Activated CD4-positive, alpha-beta T cell treated with anti-CD3 and anti-CD28 coated beads, Interleukin-10, Interleukin-2, amounts not matched to agents 100 ng/mL and 50 ng/mL, durations not matched to agents 16 hours and 8 hours (primary cell): Measurements from ENCODE around the gene ARRB1.
"Not testable (repeated sequence)": the region's sequence is repeated elsewhere in the genome, so short reads cannot be mapped to it uniquely, and the experiment has no call there.

Source experiments
- DNase-seq: peaks from one replicate; pipeline ENCODE4 v3.0.0-alpha.2; 2020

Gene ARRB1

DNA sequence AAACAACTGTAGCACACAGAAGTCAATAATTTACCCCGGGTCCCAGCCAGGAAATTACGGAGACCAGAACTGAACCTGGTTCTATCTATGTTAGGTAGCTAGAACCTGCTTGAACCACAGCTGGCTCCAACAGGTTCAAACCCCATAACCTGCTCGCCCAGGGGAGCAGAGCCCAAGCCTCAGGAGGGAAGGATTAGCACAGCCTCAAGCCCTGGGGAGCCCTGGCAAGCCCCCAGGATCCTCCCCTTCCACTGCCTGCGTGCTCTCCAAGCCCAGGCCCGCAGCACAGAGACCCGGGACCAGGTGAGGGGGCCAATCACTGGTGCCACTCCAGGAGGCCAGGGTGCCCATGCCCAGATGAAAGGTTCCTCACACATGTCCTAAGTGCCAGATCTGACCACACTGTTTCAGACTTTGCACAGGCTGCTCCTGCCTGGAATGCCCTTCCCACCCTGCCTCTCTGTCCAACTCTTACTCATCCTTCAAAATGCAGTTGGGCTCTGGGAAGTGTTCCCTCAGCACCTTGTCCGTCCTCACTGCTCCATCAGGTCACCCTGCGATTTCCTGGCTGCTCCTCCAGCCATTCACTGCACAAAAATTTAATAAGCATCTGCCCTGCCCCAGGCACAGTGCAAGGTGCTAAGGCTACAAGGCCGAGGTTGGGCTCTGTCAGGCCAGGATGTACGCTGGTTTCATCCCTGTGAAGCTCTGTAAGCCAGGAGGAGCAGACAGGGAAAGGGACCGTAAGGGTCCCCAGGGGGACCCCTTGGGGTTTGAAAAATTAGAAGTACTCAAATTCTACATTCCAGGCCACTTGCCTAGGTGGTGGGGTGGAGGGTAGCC, 32.2 kb downstream of the ARRB1 start:
- DNase-seq, result no peak

DNA sequence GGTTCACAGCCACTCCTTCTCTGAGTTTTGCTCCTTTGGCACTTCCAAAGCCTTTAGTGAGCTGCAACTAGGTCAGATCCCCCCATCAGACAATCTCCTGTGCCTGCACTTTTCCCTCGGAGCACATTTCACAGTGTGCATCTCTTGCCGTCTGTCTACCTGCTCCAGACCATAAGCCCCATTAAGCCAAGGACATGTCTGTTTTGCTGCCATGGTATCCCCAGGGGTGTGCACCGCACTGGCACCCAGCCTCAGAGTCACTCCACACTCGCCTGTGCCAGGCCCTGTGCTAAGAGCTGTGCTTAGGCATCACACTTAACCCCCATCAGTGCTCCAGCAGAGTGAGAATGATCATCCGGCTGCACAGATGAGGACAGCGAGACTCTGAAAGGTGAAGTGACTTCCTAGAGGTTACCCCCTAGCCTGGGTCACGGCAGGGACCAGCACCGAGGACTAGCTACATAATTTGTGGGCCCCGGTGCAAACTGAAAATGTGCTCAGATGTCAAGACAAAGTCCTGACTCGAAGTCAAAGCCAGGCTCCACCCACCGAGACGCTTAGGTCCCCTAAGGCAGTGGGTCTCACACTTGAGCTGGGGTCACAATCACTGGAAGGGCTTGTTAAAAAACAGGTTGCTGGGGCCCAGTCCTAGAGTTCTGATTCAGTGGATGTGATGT, 33.9 kb downstream of the ARRB1 start:
- no peak for DNase-seq

DNA sequence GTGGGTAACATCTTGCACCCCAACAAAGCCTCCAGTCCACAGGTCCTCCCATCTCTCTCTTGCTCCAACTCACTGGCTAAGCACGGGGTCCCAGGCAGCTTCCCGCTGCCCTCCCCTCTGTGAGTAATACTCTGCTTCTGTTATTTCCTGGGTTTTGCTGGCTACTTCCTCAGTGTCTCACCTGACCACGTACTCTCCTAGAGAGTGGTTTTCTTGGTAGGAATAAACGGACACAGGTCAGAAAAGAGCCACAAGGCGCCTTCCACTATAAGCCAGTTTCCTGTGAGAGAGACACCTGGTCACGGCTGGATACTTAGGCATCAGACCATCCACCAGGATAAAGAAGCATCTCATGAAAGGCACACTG, 36.0 kb downstream of the ARRB1 start:
- DNase-seq, result no peak

DNA sequence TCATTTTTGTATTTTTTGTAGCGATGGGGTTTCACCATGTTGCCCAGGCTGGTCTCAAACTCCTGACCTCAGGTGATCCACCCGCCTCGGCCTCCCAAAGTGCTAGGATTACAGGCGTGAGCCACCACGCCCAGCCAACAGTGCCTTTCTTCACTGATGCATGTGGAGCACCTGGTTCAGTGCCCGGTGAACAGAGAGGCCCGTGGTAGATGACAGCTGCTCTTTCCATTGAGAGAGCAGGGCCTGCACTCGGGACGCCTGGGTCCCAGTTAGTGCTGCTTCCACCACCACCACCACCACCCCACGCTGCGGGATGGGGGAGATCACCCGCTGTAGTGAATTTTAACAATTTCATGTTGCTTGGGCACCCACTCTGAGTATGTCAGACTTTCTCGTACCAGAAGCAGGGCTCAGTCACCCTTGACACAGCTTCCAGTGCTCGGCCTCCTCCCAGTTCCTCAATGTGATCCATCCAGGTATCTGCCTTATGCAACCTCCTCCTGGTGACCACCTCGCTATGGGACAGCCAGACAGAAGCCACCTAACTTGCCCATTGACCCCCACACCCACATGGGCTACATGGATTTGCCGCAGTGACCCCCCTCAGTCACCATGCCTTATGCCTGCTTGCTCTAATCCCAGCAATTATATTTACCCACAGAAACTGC, 36.6 kb downstream of the ARRB1 start:
- no peak for DNase-seq

DNA sequence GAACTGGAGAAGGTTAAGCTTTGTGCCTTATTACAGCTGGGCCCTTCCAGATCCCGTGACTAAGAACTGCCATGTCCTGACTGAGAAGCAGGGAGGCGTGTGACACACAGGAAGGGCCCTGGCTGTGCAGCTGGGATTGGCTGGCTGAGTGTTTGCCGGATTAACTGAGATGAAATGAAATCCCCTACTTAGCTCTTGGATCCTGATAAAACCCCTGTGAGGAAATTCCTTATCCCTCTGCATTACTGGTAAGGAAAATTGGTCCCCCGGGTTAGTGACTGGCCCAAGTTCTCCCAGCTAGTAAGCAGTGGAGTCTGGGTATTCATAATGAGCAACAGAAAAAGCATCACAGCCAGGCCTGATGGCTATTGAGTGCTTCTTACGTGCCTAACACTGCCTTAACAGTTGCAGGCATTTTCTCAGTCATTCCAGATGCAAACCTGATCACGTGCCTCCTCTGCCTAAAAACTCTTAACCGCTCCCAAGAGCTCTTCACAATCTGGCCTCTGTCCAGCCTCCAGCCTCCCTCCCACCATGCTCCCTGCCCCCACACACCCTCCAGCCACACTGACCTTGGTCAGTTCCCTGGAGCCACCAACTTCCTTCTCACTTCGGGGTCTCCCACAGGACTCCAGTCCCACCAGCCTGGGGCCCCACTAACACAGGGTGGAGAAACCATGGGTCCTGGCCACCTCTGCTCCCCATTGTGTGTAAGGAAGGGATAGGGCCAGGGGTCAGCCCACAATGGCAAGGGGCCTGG, 37.8 kb downstream of the ARRB1 start:
- DNase-seq, result no peak

DNA sequence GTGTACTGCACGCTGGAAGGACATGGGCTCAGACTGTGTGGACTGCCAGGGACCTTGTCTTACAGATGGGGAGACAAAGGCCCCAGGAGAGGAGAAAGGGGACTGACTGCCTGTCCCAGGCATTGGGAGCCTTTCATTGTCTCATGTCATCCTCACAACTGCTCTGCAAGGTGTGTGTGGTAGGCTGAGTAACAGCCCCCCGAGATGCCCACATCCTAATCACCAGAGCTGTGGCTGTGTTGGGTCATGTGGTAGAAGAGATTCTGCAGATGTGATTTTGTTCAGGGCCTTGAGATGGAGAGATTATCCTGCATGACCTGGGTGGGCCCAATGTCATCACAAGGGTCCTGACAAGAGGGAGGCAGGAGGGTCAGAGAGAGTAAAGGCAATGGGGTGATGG, 39.1 kb downstream of the ARRB1 start:
- DNase-seq, result no peak

DNA sequence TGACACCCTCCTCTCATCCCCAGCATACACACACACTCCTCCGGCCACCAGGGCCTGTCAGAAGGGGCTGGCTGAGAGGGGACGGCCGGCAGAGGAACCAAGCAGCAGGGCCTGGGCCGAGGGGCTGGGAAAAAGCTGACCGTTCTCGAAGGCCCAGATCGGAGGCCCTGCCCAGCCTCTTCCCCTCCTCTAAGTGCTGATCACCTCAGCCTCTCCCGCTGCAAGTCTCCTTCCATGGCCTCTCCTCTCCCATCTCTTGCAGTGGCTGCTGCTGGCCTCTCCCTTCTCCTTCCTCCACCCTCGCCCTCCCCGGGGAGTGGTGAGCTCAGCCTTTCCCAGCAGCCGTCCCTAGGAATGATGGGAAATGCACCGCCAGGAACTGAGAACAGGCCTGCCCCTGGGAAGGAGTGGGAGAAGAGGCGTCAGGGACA, 39.6 kb downstream of the ARRB1 start:
- no peak for DNase-seq

DNA sequence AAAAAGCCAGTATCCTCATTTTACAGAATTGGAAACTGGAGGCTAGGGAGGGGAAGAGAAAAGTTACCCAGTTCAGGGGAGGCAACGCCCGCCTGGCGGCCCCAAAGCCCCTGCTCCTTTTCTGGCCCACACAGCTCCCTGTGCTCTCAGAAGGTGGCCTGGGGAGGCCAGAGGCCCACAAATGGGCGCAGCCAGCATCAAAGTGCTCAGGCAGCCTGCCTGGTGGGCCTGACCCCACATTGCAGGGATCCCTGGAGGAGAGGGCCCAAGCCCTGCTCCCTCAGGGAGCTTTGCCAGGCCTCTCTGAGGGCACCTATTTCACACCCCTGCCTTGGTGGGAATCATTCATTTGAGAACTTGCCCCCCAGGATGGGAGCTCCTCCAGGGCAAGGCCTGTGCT, 42.5 kb downstream of the ARRB1 start:
- DNase-seq, result no peak

DNA sequence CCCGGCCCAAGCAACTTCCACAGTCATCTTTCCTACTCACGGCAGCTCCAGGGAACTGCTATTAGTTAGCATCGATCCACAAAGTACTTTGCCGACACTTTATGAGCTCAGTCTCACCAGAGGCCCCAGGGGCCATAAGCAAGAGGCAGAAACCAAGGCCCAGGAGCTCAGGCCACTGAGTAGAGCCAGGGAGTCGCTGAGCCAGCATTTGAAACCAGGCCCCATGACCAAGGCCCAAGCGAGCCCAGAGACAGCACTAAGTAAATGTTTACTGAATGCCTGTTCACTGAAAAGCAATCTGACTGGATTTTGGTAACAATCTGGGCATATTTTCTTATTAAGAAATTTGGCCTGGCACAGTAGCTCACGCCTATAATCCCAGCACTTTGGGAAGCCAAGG, 43.3 kb downstream of the ARRB1 start:
- DNase-seq, result no peak

DNA sequence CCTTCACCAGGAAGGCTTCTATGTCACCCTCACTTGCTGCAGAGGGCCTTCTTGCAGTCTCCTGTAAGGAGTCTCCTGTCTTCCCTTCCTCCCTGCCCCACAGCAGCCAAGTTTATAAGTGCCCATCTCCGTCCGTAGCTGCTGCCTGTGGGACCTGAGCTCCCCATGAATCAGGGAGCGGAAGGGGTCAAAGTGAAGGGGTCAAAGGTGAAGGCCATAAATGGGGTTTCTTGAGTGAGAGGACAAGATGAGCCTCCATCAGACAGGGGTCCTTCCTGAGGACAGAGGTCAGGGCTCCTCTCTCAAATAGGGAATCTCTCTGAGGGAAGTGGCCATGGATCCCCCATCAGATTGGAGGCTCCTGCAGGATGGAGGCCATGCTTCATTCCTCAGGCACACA, 44.4 kb downstream of the ARRB1 start:
- DNase-seq, result no peak

DNA sequence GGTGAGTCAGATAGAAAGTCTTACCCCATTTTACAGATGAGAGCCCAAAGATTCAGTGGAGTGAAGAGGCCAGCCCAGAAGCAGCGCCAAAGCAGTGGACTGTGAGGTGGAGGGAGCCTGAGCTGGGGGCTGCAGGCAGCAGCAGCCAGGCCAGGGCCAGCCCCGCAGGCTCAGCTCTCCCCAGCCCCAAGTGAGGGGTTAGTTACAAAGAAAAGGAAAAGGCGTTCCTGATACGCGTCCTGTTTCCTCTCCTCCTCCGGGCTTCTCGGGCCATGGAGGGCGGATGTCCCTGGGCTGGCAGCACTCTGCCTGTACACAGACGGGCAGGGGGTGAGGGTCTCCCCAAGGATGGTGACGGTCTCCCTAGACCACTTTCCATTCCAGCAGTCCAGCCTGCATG, 44.9 kb downstream of the ARRB1 start:
- DNase-seq, result no peak

DNA sequence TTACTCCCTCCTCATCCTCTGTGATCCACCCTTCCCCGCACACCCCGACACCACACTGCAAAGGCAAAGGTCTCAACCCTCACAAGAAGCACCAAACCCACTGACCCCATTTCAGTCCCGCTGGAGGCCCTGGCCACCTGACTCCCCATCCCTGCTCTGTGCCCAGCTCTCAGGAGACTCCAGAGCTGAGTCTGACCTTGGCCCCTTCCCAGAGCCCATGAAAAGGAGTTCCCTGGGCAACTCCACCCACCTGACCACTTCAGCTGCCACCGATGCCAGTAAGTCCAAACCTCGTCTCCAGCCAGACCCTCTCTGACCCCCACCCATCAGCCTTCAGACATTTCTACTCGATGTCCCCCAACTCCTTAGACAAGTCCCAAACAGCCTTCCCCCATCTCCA, 45.5 kb downstream of the ARRB1 start:
- DNase-seq, result no peak

DNA sequence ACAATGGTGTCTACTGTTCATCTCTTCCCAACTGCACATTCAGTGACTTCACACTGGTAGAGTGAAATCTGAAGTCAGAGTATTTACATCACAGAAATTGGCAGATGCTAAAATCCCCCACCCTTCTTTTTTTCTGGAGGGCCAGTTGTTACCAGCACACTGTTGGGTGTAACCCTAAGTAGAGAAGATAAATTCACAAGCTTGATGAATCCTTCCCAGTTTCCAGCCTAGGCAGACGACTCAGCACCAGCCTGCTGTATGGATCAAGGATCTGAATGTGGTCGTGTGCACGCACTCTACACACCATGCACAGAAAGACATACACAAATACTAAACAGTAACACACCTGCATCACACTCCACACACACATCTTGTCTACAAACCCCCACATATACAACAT, 46.0 kb downstream of the ARRB1 start:
- no peak for DNase-seq

DNA sequence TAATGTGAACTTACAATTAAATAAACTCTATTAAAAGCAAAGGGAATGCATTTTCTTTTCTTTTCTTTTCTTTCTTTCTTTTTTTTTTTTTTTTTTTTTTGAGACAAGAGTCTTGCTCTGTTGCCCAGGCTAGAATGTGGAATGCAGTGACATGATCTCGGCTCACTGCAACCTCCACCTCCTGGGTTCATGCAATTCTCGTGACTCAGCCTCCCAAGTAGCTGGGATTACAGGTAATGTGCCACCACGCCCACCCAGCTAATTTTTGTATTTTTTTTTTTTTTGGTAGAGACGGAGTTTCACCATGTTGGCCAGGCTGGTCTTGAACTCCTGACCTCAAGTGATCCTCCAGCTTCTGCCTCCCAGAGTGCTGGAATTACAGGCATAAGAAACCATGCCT, 46.5 kb downstream of the ARRB1 start:
- not testable (repeated sequence) for DNase-seq

DNA sequence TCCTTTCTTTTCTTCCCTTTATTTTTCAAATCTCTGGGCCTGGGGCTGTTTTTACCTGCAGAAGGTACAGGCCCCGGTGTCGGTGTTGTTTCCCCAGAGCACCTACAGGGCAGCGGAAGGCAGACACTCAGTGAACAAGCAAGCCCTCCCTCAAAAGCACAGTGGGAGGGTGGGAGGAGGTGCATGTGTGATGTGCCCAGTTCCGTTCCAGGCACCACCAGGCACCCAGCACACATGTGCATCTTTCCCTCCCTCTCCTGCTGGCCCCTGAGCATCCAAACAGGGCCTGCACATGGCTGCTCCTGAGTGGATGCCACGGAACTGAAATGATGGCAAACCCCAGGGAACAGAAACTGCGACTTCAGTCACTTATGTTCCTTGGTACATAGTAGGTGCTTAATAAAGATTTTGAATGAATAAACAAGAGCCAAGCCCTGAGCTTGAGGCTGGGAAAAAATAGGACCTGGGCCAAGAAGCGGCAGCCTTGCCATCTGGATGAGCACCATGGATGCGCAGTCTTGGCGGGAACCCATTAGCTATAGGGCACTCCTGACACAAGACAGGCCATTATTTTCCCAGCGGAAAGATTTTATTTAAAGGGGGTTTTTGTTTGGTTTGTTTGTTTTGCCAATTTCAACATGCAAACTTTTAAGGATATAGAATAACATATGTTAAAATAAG, 47.8 kb downstream of the ARRB1 start:
- DNase-seq, result no peak

DNA sequence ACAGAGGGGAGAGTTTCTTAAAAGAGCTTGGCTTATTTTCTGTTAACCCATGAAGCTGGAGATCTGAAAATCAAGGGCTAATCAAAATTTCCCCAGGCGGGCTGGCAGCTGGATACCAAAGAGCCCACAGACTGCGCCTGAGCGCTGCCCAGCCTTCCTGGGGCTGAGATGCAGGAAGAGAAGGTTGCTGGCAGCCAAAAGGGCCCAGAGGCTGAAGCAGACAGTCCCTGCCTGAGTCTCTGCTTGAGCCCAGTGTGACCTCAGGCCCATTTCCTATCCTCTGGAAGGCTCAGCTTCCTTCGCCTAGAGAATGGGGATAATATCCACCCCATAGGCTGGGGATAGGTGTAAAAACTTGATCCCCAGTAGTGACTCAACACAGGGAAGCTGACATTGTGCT, 49.1 kb downstream of the ARRB1 start:
- DNase-seq, result no peak

DNA sequence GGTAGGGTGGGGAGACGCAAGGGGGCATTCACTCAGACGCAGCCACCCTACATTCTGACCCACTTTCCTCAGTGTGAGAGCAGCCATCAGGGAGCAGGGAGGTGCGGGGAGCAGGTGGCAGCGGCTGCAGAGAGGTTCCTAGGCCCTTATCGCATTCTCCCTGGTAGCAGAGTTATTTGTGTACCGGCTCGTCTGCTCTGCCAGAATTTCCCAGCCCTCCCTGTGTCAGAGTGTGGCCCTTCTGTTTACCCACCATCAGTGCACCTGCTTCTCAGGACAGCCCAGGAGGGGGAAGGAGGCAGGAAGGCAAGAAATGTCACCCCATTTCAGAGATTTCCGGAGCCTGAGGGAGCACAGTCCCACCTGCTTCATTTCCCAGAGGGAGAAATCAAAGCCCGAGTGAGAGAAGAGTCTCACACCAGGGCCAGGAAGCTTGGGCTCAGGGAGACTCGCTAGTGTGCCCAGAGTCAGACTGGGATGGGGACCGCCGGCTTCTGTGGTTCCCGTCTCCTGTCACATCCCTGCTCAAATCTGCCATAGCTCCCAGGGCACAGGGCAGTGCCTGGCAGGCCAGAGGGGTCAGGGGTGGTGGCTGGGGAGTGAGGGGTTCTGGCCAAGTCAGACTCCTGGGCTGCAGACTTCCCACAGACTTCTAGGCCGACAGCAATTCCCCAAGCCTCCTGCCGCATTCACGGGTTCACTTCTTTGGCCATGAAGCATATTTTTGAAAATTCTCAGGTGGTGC, 49.7 kb downstream of the ARRB1 start:
- DNase-seq, result no peak

DNA sequence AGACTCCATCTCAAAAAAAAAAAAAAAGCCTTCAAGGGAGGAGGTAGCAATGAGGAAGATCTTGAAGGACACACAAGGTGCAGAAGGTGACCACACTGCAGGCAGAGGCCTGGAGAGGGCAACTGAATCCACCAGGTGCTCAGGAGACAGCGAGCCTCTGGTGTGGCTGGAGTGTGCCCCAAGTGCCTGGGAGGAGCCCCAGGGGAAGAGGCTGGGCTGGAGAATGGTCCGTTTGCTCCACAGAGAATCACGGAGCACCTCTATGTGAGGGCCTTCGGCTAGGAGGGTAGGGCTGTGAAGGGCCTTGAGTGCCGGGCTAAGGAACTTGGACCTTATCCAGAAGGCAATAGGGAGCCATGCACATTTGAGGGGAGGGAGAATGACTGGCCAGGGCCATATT, 50.3 kb downstream of the ARRB1 start:
- no peak for DNase-seq

DNA sequence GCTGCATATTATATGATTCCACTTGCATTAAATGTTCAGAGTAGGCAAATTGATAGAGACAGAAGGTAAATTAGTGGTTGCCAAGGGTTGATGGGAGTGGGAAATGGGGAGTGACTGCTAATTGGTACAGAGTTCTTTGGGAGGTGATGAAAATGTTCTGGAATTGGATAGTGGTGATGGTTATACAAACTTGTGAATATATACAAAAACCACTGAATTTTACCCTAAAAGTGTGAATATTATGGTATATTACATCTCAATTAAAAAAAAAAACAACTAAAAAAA, 52.5 kb downstream of the ARRB1 start:
- DNase-seq, result no peak

DNA sequence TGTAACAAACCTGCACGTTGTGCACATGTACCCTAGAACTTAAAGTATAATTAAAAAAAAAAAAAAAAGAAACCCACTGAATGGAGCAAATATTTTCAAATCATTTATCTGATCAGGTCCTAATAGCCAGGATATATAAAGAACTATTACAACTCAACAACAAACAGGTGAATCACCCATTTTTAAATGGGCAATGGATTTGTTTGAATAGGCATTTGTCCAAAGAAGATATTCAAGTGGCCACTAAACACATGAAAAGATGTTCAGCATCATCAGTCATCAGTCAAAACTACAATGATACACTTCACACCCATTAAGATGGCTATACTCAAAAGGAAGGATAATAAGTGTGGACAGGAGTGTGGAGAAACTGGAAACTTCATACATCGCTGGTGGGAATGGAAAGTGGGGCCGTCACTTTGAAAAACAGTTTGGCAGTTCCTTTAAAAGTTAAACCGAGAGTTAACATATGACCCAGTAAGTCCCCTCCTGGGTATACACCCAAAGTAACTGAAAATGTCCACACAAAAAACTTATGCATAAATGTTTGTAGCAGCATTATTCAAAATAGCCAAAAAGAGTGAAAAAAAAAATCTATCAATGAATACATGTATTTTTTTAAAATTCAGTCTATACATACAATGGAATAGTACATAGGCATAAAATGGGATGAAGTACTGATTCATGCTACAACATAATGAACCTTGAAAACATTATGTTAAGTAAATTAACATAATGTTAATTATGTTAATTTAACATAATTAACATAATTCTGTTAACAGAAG, 53.1 kb downstream of the ARRB1 start:
- no peak for DNase-seq

DNA sequence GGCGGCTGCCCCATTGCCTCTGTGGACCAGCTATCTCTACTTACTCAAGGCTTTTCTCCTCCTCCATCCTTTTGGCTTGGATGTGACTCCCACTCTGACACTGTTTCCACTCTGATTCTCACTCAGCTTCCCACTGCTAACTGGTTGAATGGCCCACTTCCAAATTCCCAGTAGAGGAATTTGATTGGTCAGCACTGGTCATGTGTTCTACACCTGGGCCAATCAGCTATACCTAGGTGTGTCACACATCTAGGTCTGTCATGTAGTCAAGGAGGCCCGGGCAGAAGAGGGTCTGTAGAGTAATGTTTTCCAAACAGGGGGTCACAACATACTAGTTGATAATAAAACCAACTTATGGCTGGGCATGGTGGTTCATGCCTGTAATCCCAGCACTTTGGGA, 57.6 kb downstream of the ARRB1 start:
- DNase-seq, result no peak
